Liver (tissue), 9 donors: ENCODE measurements around the gene ZNRF3. TPM values are rescaled to one million over a fixed set of nuclear protein-coding genes. Genes with fewer than 3 reads are reported as not detected.

Experiments
- DNase-seq: peaks from one replicate; pipeline ENCODE4 v3.0.0-alpha.2; 2017; ENCODE audit warnings: low spot score
- H3K27ac ChIP-seq, 2 donors: one replicate each; pipeline ENCODE4 v1.7.0; 2013; ENCODE audit warnings: inconsistent platforms in 2 of 2, low read length in 2 of 2, control low read depth in 1 of 2, low read depth in 1 of 2, mild to moderate bottlenecking in 1 of 2
- H3K27me3 ChIP-seq, 4 donors: one replicate each; pipeline versions ENCODE4 v1.6.1 to v1.7.0; 2013; ENCODE audit warnings: low read length in 3 of 4, inconsistent platforms in 1 of 4, mild to moderate bottlenecking in 1 of 4, moderate library complexity in 1 of 4; ENCODE audit not compliant: control insufficient read depth in 4 of 4, insufficient read depth in 4 of 4
- H3K36me3 ChIP-seq, 4 donors: one replicate each; pipeline versions ENCODE4 v1.6.1 to v1.7.0; 2013; ENCODE audit warnings: low read length in 3 of 4, mild to moderate bottlenecking in 3 of 4, low read depth in 1 of 4, moderate library complexity in 1 of 4; ENCODE audit not compliant: control insufficient read depth in 4 of 4, insufficient read depth in 3 of 4
- H3K4me1 ChIP-seq, 4 donors: one replicate each; pipeline versions ENCODE4 v1.6.1 to v1.7.0; 2013; ENCODE audit warnings: low read length in 3 of 4, mild to moderate bottlenecking in 3 of 4, moderate library complexity in 1 of 4; ENCODE audit not compliant: control insufficient read depth in 4 of 4, insufficient read depth in 4 of 4
- H3K4me3 ChIP-seq, 3 donors: one replicate each; pipeline versions ENCODE4 v1.6.1 to v1.7.0; 2013; ENCODE audit warnings: low read length in 3 of 3, control low read depth in 1 of 3, low read depth in 1 of 3, mild to moderate bottlenecking in 1 of 3
- H3K9ac ChIP-seq, 2 donors: one replicate each; pipeline ENCODE4 v1.7.0; 2013; ENCODE audit warnings: low read length in 2 of 2, mild to moderate bottlenecking in 2 of 2, moderate library complexity in 2 of 2, control low read depth in 1 of 2, low read depth in 1 of 2
- H3K9me3 ChIP-seq, 4 donors: one replicate each; pipeline versions ENCODE4 v1.6.1 to v1.7.0; 2013; ENCODE audit warnings: low read length in 3 of 4; ENCODE audit not compliant: control insufficient read depth in 4 of 4
- ATF3 ChIP-seq: IDR thresholded peaks from 2 replicates; pipeline ENCODE4 v1.6.1; 2016; ENCODE audit warnings: antibody characterized with exemption
- EGR1 ChIP-seq, 2 donors: IDR thresholded peaks; 2 replicates each; pipeline ENCODE4 v1.6.1; 2016 to 2018; ENCODE audit warnings: antibody characterized with exemption in 2 of 2, low read depth in 2 of 2
- FOXA1 ChIP-seq: IDR thresholded peaks from 2 replicates; pipeline ENCODE4 v1.6.1; 2016; ENCODE audit warnings: antibody characterized with exemption
- FOXA2 ChIP-seq: IDR thresholded peaks from 2 replicates; pipeline ENCODE4 v1.6.1; 2016; ENCODE audit warnings: antibody characterized with exemption
- GABPA ChIP-seq, 2 donors: IDR thresholded peaks in 1 of 2; conservative IDR thresholded peaks in 1 of 2; 2 replicates each; pipeline ENCODE4 v1.6.1; 2016; ENCODE audit warnings: antibody characterized with exemption in 2 of 2, mild to moderate bottlenecking in 1 of 2, moderate library complexity in 1 of 2
- HNF4A ChIP-seq, 2 donors: conservative IDR thresholded peaks; 2 replicates each; pipeline ENCODE4 v1.6.1; 2016; ENCODE audit warnings: antibody characterized with exemption in 2 of 2, mild to moderate bottlenecking in 2 of 2
- HNF4G ChIP-seq: IDR thresholded peaks from 2 replicates; pipeline ENCODE4 v1.6.1; 2016; ENCODE audit warnings: antibody characterized with exemption
- JUND ChIP-seq, 2 donors: IDR thresholded peaks; 2 replicates each; pipeline ENCODE4 v1.6.1; 2016; ENCODE audit warnings: antibody characterized with exemption in 2 of 2
- MAX ChIP-seq: IDR thresholded peaks from 2 replicates; pipeline ENCODE4 v1.6.1; 2016; ENCODE audit warnings: antibody characterized with exemption
- REST ChIP-seq: IDR thresholded peaks from 2 replicates; pipeline ENCODE4 v1.6.1; 2016; ENCODE audit warnings: antibody characterized with exemption, mild to moderate bottlenecking
- RXRA ChIP-seq, 2 donors: IDR thresholded peaks; 2 replicates each; pipeline ENCODE4 v1.6.1; 2017 to 2018; ENCODE audit warnings: antibody characterized with exemption in 2 of 2, mild to moderate bottlenecking in 1 of 2
- TAF1 ChIP-seq: conservative IDR thresholded peaks from 2 replicates; pipeline ENCODE4 v1.6.1; 2016; ENCODE audit warnings: antibody characterized with exemption, mild to moderate bottlenecking
- YY1 ChIP-seq: IDR thresholded peaks from 2 replicates; pipeline ENCODE4 v1.6.1; 2016; ENCODE audit warnings: antibody characterized with exemption, mild to moderate bottlenecking
- ZBTB33 ChIP-seq: IDR thresholded peaks from 2 replicates; pipeline ENCODE4 v1.6.1; 2016; ENCODE audit warnings: antibody characterized with exemption
- WGBS: extraction: QIAGEN DNeasy Blood & Tissue Kit; methylation state at CpG from one replicate; pipeline ENCODE4 v1.1.7; 2013; 5-methylcytosine and 5-hydroxymethylcytosine counted together
- polyA plus RNA-seq, 2 donors: library from polyadenylated mRNA; stranded (reverse) in 1 of 2; unstranded in 1 of 2; fragments of 200-250 nt in 1 of 2; fragments of >200 nt in 1 of 2; fragmentation: Nextera tagmentation in 1 of 2; extraction: Ambion mirVana in 1 of 2; gene quantifications; one replicate each; pipeline versions ENCODE4 v1.2.1 to v1.2.3, GENCODE V29; 2013 to 2015
- total RNA-seq, 2 donors: library from RNA; depleted of rRNA; stranded (reverse); fragments of >200 nt; gene quantifications; one replicate each; pipeline ENCODE4 v1.2.3, GENCODE V29; 2014
- donor health status: healthy.
- donor health status: healthy.
- donor health status: healthy.
- donor health status: healthy.
- donor health status: healthy.

Gene ZNRF3
- total and polyA plus RNA-seq, 4 donors, result 2.2 to 5.9 (median 4.7) TPM

- Histone ChIP-seq H3K9me3 (no peaks in the 10 kb centered on the region), H3K4me1 (peaks cover 0 to 4% (median 0%) of the 10 kb centered on the region in 4 donors), H3K9ac (no peak overlapping the region), H3K36me3 (no peaks in the 10 kb centered on the region), H3K27me3 (no peaks in the 10 kb centered on the region), H3K4me3 (no peak overlapping the region), H3K27ac (no peak overlapping the region)
- no peak for DNase-seq
- TF ChIP-seq RXRA (IDR thresholded peaks at IDR 0.05), result no peak
- TF ChIP-seq JUND (IDR thresholded peaks at IDR 0.05), result no peak
- TF ChIP-seq TAF1, result no peak
- TF ChIP-seq ZBTB33, result no peak
- 94% methylated on average over 2 of the region's 2 CpGs for WGBS
Observed at GRCh38 chr22:28874811-28875320, 8.5 kb upstream of the ZNRF3 start.

GRCh38 chr22:28882545-28882877 lies 861 bp upstream of the ZNRF3 start:
- no peak for TF ChIP-seq YY1
- TF ChIP-seq JUND (IDR thresholded peaks at IDR 0.05), result no peak
- no peak for TF ChIP-seq MAX
- TF ChIP-seq ZBTB33, result no peak
- TF ChIP-seq GABPA (IDR thresholded peaks at IDR 0.05 in 1 of 2, conservative IDR thresholded peaks at IDR 0.05 in 1 of 2), result no peak
- TF ChIP-seq EGR1 (IDR thresholded peaks at IDR 0.05; ENCODE audit: low read depth in 2 of 2), result no peak
- no peak for TF ChIP-seq HNF4G
- no peak for TF ChIP-seq FOXA2
- no peak for TF ChIP-seq FOXA1
- TF ChIP-seq TAF1, result no peak
- TF ChIP-seq HNF4A (conservative IDR thresholded peaks at IDR 0.05), result no peak
- no peak for TF ChIP-seq ATF3
- TF ChIP-seq REST, result no peak
- H3K27ac ChIP-seq, result peak overlapping the region; percentile 37 to 75
- H3K9ac ChIP-seq, result peak overlapping the region in 1 of 2 donors; percentile 47
- DNase-seq, result no peak
- H3K4me3 ChIP-seq, result peak overlapping the region; percentile 41 to 85 (median 64)
- no peaks in the 10 kb centered on the region for H3K9me3 ChIP-seq
- 8% methylated on average over 5 of the region's 5 CpGs for WGBS
- no peaks in the 10 kb centered on the region for H3K27me3 ChIP-seq
- no peaks in the 10 kb centered on the region for H3K36me3 ChIP-seq
- peaks cover 3 to 39% (median 29%) of the 10 kb centered on the region in 4 donors for H3K4me1 ChIP-seq
